ENCODE data around the gene DNAJA3.

- TF ChIP-seq CTCF (IDR thresholded peaks at IDR 0.05; ENCODE audit: low read depth, low read length) (no peak), EZH2phosphoT487 (IDR thresholded peaks at IDR 0.05; ENCODE audit: low read depth) (no peak)
Measured at GRCh38 chr16:4408323-4408690, 17.4 kb upstream of the DNAJA3 start.
